ENCODE results near the gene EVPLL.
"Not testable (repeated sequence)": the region's sequence is repeated elsewhere in the genome, so short reads cannot be mapped to it uniquely, and the experiment has no call there.

EVPLL gene

DNA sequence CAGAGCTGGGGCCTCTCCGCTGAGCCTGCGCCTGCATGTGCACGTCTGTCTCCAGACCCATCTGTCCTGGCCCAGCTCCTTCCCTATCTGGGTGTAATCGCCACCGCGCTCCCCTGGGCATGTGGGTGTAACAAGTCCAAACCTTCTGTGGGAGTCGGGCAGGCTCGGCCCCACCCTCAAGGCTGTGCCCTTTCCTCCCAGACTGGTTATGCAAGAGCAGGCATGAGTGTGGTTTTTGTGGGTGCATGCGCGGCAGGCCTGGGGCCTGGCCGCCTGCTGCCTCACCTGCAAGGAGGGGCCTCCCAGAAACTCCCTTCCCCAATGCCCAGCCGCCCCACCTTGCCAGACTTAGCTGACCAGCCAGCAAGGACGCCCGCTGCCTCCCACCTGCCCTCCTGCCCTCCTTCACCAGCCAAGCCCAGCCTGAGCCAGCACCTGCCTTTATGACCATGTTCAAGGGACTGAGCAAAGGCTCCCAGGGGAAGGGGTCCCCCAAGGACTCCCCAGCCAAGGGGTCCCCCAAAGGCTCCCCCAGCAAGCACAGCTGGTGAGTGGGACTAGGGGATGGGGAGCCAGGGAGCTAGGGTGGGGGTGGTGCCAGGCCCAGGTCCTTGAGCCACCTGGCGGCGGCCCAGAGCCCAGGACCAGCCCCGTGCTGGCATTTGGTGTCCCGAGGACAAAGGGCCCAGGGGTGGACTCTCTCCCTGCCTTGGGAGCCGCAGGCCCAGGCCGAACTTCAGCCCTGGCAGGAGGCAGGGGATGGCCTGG lies at the start of gene EVPLL:
Gene EVPLL (plus strand): TSS at position 342 of the 768 bp plus-strand sequence. CDS start 3,160 bp downstream, outside the sequence.
- DNase-seq, result no peak

DNA sequence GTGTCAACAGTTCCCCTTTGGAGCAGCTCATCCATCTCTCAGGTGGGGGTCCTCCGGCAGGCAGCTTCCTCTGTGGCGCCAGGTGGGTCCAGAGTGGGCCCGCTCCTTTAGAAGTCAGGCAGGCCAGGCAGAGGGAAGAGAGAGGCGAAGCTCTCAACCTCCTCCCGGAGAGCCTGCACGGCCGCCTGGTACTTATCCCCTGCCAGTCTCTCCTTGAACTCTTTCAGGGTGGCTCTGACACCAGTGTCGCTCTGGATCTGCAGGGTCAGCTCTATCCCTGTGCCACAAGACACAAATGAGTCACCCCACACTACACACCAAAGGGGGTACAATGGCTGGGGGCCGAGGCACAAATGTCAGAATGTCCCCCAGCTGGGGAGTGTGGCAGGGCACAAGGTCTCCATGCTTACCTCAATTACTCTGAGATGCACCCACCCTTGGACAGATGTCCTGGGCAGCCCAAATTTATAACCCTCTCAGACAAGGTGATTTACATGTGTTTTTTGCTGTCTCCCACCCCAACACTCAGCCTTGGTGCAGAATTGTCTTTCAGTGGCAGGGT lies 48.9 kb upstream of the EVPLL start:
- DNase-seq, result no peak

DNA sequence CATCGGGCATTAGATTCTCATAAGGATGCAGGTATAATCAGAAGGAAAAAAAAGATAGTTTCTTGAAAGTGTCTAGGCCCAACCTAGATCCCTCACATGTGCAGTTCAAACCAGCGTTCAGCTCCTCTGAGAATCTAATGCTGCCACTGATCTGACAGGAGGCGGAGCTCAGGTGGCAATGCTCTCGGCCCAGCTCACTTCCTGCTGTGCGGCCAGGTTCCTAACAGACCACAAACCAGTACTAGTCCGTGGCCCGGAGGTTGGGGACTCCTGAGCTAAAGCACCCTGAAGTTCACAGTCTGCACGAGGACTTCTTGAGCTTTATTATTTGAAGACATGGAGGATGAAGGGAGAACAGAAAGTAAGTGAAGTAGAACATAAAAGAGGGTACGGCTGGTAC lies 45.7 kb upstream of the EVPLL start:
- no peak for DNase-seq

DNA sequence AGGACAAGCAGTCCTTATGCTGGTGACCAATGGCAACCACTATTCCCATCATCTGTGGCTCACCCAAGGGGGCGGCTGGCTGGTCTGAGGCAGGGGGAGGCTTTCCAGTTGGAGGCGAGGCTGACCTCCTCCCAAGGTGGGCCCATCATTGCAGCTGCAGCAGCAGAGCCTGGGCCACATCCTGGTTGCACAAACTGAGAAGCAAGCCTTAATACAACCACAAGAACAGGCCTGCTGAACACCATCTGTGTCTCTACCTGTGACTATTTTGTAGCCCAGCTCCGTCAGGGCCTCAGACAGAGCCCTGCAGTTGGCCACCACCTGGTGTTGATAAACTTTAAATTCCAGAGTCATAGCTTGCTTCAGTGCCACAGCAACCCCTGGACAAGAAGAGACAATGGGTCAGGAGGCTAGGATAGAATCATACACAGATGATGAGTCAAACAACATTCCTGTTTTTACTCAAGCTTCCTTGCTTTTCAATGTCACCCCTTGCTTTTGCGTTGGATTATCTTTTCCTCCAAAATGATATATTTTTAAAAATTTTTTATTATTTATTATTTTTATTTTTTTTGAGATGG lies 44.6 kb upstream of the EVPLL start:
- no peak for DNase-seq

DNA sequence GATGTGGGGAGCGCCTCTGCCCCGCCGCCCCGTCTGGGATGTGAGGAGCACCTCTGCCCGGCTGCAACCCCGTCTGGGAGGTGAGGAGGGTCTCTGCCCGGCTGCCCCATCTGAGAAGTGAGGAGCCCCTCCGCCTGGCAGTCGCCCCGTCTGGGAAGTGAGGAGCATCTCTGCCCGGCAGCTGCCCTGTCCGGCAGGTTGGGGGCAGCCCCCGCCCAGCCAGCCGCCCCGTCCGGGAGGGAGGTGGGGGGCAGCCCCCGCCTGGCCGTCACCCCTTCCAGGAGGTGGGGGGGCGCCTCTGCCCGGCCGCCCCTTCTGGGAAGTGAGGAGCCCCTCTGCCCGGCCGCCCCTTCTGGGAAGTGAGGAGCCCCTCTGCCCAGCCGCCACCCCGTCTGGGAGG lies 39.4 kb upstream of the EVPLL start:
- not testable (repeated sequence) for DNase-seq

DNA sequence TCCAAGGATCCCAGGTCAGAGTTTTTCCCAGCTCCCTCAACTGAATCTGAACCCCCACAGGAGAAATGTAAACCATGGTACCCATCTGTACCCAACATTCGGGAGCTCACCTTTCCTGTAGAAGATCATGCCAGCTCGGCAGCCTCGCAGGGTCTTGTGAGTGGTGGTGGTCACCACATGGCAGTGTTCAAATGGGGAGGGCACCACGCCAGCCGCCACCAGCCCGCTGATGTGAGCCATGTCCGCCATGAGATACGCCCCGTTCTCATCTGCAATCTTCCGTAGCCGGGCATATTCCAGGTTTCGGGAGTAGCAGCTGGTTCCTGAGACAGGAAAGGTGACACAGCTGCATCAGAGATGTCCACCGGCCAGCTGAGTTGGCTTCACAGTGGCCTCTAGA lies 37.6 kb upstream of the EVPLL start:
- DNase-seq, result no peak

DNA sequence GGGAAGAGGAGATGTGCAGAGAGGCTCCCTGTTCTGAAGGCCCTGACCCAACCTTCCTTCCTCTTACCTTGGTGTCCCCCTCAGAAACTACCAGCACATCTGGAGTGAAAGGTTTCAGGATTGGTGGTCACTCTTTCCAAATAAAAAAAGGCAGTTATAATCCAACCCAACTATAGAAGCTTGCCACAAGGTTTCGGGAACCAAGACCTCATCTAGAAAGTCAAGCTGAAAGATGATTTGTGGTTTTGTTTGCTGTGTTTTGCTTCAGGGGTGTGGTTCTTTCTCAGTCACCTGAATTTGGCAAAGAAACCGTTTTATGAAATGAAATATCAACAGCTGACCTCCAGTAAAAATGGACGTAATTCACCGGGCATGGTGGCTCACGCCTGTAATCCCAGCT lies 33.6 kb upstream of the EVPLL start:
- no peak for DNase-seq

DNA sequence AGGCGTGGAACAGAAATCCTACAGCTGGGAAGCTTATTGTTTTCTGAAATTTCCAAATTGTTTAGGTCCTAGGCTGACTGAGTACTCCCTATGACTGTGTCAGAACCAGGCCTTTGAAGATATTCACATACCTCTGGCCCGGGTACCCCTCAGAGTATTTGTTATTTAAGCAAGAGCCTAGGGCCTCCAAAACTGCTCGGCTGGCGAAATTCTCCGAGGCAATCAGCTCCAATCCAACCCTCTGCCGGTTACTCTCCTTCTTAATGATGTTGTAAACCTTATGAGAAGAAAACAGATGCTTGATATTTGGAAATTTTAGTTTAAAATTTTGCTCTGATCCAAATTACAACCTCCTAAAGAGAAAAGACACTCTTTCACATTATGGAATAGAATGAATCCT lies 24.0 kb upstream of the EVPLL start:
- no peak for DNase-seq

DNA sequence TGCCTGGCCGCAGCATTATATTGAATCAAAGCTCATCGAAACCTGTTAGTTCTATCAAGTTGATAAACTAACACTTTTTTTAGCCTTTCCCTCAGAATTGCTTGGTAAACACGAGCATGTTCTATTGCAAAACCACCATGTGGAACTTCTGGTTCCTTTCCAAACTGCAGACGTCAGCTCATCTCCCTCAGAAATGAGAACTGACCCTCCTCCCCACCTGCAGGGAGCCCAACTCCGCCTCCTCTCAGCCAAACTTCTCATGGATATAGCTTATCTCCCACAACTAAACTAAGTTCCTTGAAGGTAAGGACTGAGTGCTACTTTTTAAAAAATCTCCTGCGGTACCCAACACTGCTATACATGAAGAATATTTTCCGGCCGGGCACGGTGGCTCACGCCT lies 21.0 kb upstream of the EVPLL start:
- DNase-seq, result no peak

DNA sequence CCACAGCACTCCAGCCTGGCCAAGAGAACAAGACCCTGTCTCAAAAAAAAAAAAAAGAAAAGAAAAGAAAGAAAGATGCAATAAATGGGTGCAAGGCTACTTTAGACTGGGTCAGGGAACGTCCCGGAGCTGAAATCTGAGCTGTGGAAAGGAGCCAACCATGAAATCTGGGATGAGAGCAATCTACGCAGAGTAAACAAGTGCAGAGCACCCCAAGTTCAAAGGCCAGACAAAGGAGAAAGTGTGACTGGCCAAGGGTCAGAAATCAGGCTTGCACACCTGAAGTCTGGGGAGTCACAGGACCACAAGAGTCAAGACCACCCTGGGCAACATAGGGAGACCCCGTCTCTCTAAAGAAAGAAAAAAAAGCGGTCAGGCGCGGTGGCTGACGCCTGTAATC lies 17.1 kb upstream of the EVPLL start:
- no peak for DNase-seq

DNA sequence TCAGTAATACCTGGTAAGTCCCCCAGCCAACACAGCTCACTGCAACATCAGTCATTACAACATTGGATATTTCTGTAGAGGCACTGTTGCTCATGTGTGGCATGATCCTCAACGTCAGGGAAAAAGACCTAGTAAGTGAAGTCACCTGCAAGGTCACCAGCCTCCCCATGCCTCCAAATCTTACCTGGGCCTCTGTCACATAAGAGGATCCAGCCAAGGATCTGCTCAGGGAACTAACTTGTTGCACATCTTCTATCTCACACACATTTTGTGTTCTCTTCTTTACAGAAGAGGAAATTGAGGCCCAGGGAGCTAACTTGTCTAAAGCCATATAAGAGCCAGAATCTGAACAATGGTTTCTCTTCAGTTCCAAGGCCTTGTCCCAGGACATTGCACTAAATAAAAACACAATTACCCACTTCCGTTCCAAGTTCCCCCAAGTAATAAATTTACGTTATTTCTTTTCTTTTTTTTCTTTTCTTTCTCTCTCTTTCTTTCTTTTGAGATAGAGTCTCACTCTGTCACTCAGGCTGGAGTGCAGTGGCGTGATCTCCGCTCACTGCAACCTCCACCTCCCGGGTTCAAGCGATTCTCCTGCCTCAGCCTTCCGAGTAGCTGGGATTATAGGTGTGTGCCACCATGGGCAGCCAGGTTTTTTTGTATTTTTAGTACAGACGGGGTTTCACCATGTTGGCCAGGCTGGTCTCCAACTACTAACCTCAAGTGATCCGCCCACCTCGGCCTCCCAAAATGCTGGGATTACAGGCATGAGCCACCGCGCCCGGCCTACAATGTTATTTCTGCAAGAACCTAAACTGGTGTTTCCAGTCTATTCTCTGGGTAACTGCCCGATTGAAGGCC lies 15.5 kb upstream of the EVPLL start:
- no peak for DNase-seq

DNA sequence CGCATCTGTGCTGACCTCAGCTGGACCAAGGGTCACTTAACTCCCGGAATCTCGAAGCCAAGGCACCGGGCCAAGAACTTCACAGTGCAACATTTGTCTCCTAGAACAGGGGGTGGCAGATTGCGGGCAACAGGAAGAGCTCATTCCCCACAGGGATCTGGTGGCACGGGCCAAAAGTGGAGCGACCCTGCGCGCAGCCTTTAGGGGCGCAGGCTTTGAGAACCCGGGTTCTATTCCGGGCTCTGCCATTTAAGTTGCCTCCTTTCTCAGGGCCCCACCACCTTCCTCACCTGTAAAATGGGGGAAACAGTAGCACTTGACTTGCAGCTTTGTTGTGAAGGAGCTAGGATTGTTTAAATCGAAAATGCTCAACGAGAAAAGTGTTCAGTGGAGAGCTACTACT lies 14.9 kb upstream of the EVPLL start:
- no peak for DNase-seq

DNA sequence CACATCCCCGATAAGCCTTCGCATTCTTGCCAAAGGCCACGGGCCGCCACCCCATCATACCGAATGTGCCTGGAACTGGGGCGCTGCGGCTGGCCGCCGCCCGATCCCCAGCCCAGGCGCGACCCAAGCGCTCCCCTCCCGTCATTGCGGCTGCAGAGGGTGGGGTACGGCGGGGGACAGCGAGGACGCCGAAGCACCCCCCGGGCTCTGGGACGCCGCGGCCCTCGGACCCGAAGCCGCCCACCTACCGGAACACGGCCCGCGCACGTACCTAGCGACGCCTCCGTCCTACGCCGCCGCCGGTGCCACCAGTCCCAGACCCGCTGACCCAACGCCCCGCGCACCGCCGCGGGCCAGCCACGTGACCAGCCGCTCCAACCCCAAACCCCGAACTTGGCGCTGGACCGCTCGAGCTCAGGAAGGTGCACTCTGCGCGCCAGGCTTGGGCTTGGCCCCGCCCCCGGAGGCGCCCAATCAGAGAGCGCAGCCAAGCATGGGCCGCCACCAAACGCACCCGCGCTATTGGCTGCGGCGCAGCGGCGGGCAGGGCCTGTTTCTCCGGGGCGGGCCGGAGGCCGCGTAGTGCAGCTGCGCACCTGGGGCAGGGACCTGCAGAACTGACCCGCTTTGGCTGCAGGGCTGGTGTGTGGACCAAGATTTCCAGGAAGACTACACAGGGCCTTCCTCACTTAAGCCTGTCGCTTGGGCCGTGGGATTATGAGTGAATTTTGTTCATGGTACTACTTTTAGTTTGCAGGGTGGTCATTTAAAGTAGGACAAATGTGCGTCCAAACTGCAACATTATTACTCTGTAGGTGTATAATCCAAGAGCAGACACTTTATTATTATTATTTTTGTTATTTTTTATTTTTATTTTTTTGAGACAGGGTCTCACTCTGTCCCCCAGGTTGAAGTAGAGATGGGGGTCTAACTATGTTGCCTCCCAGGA lies 14.2 kb upstream of the EVPLL start, which contains the start of gene SHMT1:
Gene SHMT1 (minus strand): TSS at position 450 of the 949 bp plus-strand sequence. CDS start 7,569 bp downstream, outside the sequence.
- DNase-seq, result peak; percentile 91

DNA sequence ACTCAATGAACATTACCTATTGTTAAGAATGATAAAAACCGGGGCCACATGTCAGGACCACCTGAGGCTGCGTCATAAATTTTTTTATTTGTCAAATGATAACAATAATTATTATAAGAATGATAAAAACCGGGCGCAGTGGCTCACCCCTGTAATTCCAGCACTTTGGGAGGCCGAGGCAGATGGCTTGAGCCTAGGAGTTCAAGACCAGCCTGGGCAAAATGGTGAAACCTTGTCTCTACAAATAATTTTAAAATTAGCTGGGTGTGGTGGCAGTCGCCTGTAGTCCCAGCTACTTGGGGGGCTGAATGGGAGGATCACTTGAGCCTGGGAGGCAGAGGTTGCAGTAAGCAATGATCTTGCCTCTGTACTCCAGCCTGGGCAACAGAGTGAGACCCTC lies 13.4 kb upstream of the EVPLL start:
- no peak for DNase-seq

DNA sequence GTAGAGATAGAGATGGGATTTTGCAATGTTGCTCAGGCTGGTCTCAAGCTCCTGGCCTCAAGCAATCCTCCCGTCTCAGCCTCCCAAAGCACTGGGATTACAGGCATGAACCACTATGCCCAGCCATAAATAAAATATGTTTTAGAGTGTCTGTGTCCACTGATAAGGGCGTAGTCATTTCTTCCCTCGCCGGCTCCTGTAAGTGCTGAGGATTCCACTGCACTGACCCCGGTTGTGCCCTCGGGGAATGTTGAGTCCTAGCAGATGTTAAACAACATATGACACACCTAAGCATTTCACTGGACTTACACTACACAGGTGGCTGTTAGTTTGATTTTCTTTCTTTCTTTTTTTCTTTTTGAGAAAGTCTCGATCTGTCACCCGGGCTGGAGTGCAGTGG lies 8.6 kb upstream of the EVPLL start:
- no peak for DNase-seq

DNA sequence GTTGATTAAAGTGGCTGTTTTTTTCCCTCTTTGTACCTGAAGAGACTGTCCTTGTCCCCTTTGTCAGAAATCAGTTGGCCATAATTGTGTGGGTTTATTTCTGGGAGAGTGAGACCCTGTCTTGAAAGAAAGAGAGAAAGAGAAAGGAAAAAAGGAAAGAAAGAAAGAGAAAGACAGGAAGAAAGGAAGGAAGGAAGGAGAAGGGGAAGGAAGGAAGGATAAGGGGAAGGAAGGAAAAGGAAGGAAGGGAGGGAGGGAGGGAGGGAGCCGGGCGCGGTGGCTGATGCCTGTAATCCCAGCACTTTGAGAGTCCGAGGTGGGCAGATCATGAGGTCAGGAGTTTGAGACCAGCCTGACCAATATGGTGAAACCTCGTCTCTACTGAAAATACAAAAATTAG lies 6.8 kb upstream of the EVPLL start:
- DNase-seq, result no peak

DNA sequence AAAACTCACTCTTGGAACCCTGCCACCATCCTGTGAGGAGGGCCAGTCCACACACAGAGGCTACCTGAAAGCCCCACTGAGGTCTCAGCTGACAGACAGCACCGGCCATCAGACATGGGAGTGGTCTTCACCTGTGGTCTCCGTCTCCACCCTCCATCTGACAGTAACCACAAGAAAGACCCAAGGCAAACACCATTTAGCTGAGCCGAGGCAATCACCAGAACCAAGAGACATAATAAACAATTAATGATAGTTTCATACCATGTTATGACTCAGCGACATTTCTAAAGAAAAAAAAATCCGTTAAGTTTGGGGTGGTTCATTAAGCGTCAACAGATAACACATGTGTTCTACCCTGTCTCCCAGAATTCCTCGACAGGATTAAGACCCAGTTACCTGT lies 6.1 kb upstream of the EVPLL start:
- no peak for DNase-seq

DNA sequence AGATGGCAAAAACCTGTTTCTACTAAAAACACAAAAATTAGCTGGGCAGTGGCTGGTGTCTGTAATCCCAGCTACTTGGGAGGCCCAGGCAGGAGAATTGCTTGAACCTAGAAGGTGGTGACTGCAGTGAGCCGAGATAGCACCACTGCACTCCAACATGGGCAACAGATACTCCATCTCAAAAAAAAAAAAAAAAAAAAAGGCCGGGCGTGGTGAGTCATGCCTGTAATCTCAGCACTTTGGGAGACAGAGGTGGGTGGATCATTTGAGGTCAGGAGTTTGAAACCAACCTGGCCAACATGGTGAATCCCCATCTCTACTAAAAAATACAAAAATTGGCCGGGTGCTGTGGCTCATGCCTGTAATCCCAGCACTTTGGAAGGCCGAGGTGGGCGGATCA lies 4.4 kb upstream of the EVPLL start:
- not testable (repeated sequence) for DNase-seq

DNA sequence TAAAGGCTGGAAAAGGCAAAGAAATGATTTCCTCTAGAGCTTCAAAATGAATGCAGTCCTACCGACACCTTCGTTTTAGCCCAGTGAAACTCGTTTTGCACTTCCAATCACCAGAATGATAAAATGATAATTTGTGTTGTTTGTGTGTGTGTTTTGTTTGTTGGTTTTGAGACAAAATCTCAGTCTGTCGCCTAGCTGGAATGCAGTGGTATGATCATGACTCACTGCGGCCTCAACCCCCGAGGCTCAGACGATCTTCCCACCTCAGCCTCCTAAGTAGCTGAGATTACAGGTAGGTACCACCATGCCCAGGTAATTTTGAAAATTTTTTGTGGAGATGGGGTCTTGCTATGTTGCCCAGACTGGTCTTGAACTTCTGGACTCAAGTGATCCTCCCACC lies 3.4 kb upstream of the EVPLL start:
- DNase-seq, result no peak

DNA sequence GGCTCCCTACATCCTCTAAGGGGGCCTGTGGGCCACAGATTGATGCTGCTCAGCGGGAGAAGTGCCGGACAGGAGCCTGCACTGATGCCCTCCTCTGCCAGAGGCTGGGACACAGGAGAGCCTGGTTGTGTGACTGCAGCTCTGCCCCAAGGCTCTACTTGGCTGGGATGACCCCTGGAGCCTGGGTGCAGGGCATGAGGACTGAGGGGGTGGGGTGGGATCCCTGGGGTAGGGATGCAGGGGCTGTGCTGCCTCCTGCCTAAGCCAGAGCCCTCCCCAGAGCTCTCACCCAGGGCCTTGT lies 577 bp downstream of the EVPLL start:
- DNase-seq, result no peak

DNA sequence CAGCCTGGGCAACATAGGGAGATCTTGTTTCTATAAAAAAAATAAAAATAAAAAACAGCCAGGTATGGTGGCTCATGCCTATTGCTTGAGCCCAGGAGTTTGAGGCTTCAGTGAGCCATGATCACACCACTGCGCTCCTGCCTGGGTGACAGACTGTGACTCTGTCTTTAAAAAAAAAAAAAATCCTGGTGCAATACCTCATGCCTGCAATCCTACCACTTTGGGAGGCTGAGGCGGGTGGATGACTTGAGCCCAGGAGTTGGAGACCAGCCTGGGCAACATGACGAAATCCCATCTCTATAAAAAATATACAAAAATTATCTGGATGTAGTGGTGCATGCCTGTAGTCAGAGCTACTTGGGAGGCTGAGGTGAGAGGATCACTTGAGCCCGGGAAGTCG lies 1.0 kb downstream of the EVPLL start:
- not testable (repeated sequence) for DNase-seq

All from activated naive CD4-positive, alpha-beta T cell treated with anti-CD3 and anti-CD28 coated beads, Interleukin-2, amount 50 U/mL, for 16 hours (primary cell).